CD4-positive, alpha-beta T cell treated with Interleukin-21 for 1 hour (primary cell): ENCODE data around the gene TMEM98.
"Not testable (repeated sequence)": the region's sequence is repeated elsewhere in the genome, so short reads cannot be mapped to it uniquely, and the experiment has no call there.

Experiments used
- DNase-seq: peaks from one replicate; pipeline ENCODE4 v3.0.0-alpha.2; 2020

The TMEM98 gene

DNA sequence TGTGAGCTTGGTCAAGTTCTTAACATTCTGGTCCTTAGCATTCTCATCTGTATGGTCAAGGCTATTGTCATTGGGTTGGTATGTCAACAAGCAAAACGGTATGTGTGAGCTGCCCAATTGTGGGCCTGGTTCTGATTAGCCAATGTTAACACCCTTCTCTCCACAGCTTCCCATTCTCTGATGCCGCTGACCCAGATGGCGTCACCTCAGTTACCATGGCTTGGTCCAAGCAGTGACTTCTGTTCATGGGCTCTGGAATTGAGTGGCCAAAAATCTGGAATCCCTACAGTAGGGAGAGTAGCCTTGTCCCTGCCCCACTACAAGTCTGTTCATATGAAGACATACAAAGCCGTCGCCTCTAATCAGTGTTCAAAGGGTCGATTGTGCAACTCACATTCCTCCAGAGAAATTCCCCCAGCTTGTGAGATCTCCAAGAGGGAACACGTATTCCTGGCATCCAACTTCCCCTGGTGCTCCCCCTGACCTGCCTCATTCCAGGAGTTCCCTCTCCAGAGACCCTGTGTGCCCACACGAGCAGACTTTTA lies 15.8 kb downstream of the TMEM98 start:
- DNase-seq, result no peak

GRCh38 chr17:32944248-32945020 lies 16.5 kb downstream of the TMEM98 start:
- no peak for DNase-seq

DNA sequence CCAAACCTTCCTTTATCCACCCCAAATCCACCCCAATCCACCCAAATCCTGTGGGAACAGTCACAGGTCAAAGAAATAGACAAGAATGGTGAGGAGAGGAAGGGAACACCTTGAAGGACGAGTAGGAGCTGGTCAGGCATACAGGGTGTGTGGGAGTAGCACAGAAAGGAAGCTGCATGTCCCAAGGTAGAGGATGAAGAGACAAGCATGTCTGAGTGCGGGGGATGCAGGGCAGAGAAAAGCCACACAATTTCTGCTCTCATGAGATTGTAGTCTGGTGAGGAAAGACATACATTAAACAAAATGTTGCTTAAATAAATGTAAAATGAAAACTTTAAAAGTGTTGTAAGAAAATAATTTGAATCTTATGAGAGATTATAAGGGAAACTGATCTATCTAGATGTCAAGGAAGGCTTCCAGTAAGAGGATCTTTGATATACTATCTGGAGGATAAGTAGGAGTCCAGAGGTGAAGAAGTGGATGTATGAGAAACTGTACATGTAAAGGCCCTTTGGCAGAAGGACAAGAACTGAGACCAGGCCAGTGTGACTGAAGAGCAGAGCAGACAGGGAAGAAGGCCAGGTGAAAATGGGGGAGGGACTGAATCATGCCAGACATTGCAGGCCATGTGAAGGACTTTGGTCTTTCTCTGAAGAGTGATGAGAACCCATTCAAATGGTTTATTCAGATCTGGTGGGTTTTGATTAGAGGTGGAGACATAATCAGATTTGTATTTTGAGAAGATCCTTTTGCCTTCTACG lies 18.6 kb downstream of the TMEM98 start:
- no peak for DNase-seq

DNA sequence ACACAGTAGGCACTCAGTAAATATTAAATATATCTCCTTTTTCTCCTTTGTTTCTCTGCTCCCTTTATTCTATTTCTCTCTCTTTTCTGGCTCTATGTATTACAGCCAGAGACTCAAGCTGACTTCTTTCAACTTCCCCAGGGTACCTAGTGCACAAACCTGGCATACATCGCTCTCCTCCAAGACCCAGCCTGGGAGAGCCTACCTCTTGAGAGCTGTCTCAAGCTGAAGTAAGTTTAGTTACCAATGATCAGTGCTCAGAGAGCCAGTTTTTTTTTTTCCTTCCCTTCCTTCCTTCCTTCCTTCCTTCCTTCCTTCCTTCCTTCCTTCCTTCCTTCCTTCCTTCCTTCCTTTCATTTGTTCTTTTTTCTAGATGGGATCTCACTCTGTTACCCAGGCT lies 19.8 kb downstream of the TMEM98 start:
- no peak for DNase-seq

DNA sequence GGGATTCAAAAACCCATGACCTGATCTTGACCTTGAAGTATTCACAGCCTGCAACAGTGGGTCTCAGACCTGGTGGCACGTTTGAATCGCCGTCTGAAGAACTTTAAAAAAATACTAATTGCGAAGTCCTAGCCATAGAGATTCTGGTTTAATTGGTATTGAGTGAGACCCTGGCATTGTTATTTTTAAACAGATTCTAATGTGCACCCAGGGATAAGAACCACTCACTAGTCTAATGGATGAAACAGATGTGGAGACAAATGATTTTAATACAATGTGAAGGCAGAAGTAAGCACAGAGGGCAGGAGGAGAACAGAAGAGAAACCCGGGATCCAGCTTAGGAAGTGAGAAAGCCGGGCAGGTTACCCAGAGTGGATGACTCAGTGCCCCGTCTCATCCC lies 21.2 kb downstream of the TMEM98 start:
- DNase-seq, result no peak

DNA sequence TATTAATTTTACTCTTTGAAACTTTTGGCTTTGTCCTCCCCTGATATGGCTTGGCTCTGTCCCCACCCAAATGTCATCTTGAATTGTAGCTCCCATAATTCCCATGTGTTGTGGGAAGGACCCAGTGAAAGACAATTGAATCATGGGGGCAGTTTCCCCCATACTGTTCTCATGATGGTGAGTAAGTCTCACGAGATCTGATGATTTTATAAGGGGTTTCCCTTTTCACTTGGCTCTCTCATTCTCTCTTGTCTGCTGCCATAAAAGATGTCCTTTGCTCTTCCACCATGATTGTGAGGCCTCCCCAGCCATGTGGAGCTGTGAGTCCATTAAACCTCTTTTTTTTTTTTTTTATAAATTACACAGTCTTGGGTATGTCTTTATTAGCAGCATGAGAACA lies 24.5 kb downstream of the TMEM98 start:
- not testable (repeated sequence) for DNase-seq

- DNase-seq, result no peak
Measured at GRCh38 chr17:32953045-32953444, 25.1 kb downstream of the TMEM98 start.

- DNase-seq, result no peak
Measured at GRCh38 chr17:32953857-32954256, 25.9 kb downstream of the TMEM98 start.

- no peak for DNase-seq
Measured at GRCh38 chr17:32954477-32954876, 26.5 kb downstream of the TMEM98 start.

DNA sequence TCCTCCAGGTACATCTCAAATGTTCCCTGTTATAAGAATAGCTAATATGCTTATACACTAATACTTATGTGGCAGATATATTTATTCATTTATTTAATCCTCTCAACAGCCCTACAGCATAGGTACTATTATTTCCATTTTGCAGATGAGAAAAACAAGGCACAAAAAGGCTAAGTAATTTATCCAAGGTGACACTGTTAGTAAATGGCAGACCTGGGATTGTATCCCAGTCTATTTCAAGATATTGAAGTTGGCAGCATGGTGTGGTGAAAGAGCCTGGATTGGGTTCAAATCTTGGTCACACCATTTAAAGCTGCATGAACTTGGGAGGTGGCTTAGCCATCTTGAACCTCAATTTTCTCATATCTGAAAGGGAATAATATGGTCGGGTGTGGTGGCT lies 27.2 kb downstream of the TMEM98 start:
- no peak for DNase-seq

DNA sequence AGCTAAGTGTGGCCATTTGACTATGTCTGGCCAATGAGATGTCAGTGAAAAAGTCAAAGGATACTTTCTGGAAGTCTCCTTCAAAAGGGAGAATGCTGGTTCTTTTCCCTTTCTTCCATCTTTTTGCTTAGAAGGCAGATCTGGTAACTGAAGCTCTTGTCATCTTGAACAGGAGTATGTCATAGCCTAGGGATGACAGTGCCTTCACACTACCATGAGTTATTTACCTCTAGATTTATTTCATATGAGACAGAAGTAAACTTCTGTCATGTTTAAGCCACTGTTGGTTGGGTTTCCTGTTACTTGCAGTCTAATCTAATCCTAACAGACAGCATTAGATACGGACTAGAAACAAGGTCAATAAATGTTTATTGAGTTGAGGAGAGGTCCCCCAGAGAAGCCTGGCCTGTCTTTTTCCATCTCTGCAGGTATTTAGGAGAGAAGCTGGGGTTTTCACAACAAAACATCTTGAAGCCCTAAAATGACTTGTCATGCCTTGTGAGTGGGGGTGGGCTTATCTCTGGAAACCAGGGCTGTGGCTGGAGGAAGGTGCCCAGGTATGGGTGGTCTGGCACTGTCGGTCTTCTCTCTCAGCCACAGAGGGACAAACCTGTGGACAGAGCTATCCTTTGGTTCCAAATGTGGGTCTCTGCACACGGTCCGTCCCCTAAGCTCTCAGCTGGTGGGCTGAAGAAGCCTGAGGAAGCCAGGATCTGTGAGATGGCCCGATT lies 28.5 kb downstream of the TMEM98 start:
- no peak for DNase-seq

GRCh38 chr17:32958418-32958817 lies 30.5 kb downstream of the TMEM98 start:
- DNase-seq, result no peak

DNA sequence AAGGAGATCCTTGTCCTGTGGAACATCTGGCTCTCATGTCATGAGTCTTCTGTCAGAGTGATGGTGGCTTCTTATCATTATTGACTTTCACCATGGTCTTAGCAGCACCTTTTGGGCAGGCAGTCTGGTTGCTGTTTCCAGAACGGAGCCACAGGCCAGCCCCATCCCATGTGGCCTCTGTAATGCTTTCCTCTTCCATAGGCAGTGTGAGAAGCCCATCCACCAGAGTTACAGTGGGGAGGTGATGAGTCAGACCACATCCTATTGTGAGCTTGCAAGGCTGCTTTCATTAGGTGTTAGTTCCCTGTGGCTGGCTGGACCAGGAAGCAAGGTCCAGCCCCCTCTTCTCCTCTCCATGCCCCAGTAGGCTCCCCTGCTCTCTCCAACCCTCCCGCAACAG lies 32.9 kb downstream of the TMEM98 start:
- DNase-seq, result no peak

- no peak for DNase-seq
Measured at GRCh38 chr17:32962320-32962711, 34.4 kb downstream of the TMEM98 start.

- no peak for DNase-seq
Measured at GRCh38 chr17:32964541-32964940, 36.6 kb downstream of the TMEM98 start.

GRCh38 chr17:32969231-32969630 lies 41.3 kb downstream of the TMEM98 start:
- DNase-seq, result not testable (repeated sequence)

GRCh38 chr17:32970281-32970680 lies 42.3 kb downstream of the TMEM98 start:
- no peak for DNase-seq

DNA sequence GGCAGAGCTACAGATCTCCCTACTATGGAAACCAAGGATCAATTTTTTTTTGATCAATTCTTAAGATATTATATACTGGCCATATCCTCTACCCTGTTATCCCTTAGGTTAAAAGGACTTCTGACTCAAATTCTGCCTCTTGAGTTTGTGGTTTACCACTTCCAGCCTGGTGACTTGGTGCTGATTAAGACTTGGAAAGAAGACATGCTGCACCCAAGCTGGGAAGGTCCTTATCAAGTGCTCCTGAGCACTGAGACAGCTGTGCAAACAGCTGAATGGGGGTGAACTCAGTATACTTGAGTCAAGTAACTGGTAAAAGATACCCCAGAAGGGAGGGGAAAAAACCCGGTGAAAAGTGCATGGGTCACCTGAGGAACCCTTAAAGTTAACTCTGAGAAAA lies 43.2 kb downstream of the TMEM98 start:
- DNase-seq, result no peak

DNA sequence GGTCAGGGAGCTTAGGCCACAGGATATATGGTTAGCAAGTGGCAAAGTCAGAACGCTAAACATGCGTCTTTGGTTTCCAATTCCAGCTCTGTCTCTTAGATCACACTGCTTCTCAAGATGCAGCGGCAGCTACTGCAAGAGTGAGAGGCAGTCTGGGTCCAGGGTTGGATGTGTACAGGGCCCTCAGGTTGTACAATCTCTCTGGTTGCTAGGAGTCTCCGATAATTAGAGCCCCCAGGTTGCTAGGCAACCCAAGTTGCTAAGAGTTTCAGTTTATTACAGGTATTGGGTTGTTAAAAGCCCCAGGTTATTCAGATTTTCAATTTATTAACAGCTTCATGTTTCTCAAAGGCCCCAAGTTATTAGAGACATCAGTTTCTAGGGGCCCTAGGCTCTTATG lies 48.2 kb downstream of the TMEM98 start:
- DNase-seq, result no peak

DNA sequence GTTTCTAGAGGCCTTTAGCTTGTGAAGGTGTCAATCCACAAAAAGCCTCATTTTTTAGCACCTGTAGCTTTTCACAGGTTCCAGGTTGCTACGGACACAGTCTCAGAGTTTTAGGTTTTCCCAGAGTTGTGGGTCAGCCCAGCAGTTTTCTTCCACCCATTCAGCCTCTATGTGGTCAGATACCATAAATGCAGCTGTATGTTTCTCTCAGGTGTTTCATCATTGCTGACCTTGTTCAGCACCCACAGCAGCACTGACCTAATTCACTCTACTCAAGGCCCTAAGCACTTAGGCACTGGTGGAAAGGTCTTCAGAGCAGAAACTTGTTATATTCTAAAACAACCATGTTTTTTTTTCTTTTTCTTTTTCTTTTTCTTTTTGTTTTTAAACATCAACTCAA lies 48.7 kb downstream of the TMEM98 start:
- DNase-seq, result no peak

GRCh38 chr17:32980230-32980629 lies 52.3 kb downstream of the TMEM98 start:
- no peak for DNase-seq

- DNase-seq, result not testable (repeated sequence)
Measured at GRCh38 chr17:32981611-32982010, 53.7 kb downstream of the TMEM98 start.

GRCh38 chr17:32985050-32985756 lies 57.2 kb downstream of the TMEM98 start:
- no peak for DNase-seq
